Mucosa of rectum (tissue), 2 donors: ENCODE data around the gene NLRC5.

Experiments used
- H3K27ac ChIP-seq, 2 donors: one replicate each; pipeline ENCODE4 v1.7.0; 2013; ENCODE audit warnings: inconsistent platforms in 2 of 2, low read depth in 2 of 2, low read length in 2 of 2
- H3K27me3 ChIP-seq, 2 donors: one replicate each; pipeline ENCODE4 v1.7.0; 2013; ENCODE audit warnings: low read length in 2 of 2; ENCODE audit not compliant: control insufficient read depth in 2 of 2, insufficient read depth in 2 of 2
- H3K36me3 ChIP-seq, 2 donors: one replicate each; pipeline ENCODE4 v1.7.0; 2013; ENCODE audit warnings: low read length in 2 of 2; ENCODE audit not compliant: control insufficient read depth in 2 of 2, insufficient read depth in 2 of 2
- H3K4me1 ChIP-seq, 2 donors: one replicate each; pipeline ENCODE4 v1.7.0; 2013; ENCODE audit warnings: low read length in 2 of 2, mild to moderate bottlenecking in 1 of 2; ENCODE audit not compliant: control insufficient read depth in 2 of 2, insufficient read depth in 2 of 2
- H3K4me3 ChIP-seq, 2 donors: one replicate each; pipeline ENCODE4 v1.7.0; 2013; ENCODE audit warnings: low read length in 2 of 2
- H3K9ac ChIP-seq, 2 donors: one replicate each; pipeline ENCODE4 v1.7.0; 2013; ENCODE audit warnings: low read length in 2 of 2, low read depth in 1 of 2, mild to moderate bottlenecking in 1 of 2
- H3K9me3 ChIP-seq, 2 donors: one replicate each; pipeline ENCODE4 v1.7.0; 2013; ENCODE audit warnings: low read length in 2 of 2; ENCODE audit not compliant: control insufficient read depth in 2 of 2
- donor health status: healthy.
- donor health status: Normal muscosa, but diverticular disease.

NLRC5 gene

DNA sequence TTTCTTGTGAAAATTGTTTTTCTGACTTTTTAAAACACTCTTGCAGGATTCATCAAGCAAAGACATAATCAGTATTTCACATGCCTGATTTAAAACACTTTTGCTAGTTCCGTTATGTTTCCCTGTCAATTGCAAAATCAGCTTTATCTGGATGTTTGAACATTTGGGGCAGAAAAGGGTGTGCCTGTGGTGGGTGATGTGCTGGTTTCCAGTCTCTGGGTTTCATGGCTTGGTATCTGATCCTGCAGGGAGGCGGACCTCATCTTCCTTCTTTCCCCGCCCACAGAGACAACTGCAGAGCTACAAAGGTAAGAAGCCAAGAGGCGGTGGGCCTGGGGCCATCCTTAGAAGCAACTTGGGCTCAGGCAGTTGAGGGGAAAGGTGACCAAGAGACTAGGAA lies 41.8 kb downstream of the NLRC5 start:
- Histone ChIP-seq H3K4me1 (no peaks in the 10 kb centered on the region), H3K9me3 (no peaks in the 10 kb centered on the region), H3K27me3 (no peaks in the 10 kb centered on the region), H3K9ac (no peak overlapping the region), H3K27ac (no peak overlapping the region), H3K36me3 (peaks cover 29 to 39% of the 10 kb centered on the region in 2 donors), H3K4me3 (no peak overlapping the region)

- Histone ChIP-seq H3K4me3 (no peak overlapping the region), H3K9me3 (no peaks in the 10 kb centered on the region), H3K27ac (no peak overlapping the region), H3K36me3 (peaks cover 31 to 45% of the 10 kb centered on the region in 2 donors), H3K9ac (no peak overlapping the region), H3K27me3 (no peaks in the 10 kb centered on the region), H3K4me1 (no peaks in the 10 kb centered on the region)
Observed at GRCh38 chr16:57032346-57032745, 43.0 kb downstream of the NLRC5 start.

- no peak overlapping the region for H3K9ac ChIP-seq
- no peaks in the 10 kb centered on the region for H3K4me1 ChIP-seq
- no peak overlapping the region for H3K4me3 ChIP-seq
- no peaks in the 10 kb centered on the region for H3K27me3 ChIP-seq
- peaks cover 31 to 48% of the 10 kb centered on the region in 2 donors for H3K36me3 ChIP-seq
- H3K27ac ChIP-seq, result no peak overlapping the region
- H3K9me3 ChIP-seq, result no peaks in the 10 kb centered on the region
Observed at GRCh38 chr16:57032931-57033330, 43.6 kb downstream of the NLRC5 start.

DNA sequence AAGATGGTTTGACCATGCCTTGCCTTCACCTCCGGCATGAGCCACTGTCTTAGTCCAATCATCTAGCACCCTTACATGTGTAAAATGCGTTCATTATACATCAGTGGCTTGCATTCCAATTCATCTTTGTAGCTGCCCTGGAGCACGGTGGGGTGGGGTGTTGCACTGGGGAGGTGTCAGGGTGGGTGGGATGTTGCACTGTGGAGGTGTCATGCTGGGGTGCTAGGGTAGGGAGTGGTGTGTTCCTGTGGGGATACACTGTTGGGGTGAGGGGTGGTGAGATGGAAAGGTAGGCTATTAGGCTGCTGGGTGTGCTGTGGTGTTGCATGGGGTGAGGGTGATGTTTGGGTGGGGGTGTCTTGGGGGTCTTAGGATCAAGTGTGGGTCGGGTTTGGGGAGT lies 47.0 kb downstream of the NLRC5 start:
- Histone ChIP-seq H3K36me3 (peaks cover 41 to 59% of the 10 kb centered on the region in 2 donors), H3K4me3 (no peak overlapping the region), H3K4me1 (peaks cover 0 to 4% of the 10 kb centered on the region in 2 donors), H3K9ac (no peak overlapping the region), H3K27me3 (no peaks in the 10 kb centered on the region), H3K9me3 (no peaks in the 10 kb centered on the region), H3K27ac (no peak overlapping the region)

GRCh38 chr16:57036945-57037344 lies 47.6 kb downstream of the NLRC5 start:
- Histone ChIP-seq H3K9ac (no peak overlapping the region), H3K9me3 (no peaks in the 10 kb centered on the region), H3K36me3 (peaks cover 37 to 53% of the 10 kb centered on the region in 2 donors), H3K27ac (no peak overlapping the region), H3K4me3 (no peak overlapping the region), H3K27me3 (no peaks in the 10 kb centered on the region), H3K4me1 (peaks cover 0 to 4% of the 10 kb centered on the region in 2 donors)

DNA sequence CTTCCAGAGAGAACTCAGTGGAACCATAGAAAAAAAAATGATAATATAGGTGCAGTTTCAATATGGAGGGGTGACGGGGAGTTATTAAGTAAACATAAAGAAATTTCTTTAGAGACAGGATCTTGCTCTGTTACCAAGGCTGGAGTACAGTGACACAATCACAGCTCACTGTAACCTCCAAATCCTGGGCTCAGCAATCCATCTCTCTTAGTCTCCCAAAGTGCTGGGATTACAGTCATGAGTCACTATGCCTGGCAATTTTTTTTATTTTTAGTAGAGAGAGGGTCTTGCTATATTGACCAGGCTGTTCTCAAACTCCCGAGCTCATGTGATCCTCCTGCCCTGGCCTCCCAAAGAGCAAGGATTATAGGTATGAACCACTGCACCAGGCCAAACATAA lies 48.8 kb downstream of the NLRC5 start:
- H3K36me3 ChIP-seq, result peaks cover 47 to 57% of the 10 kb centered on the region in 2 donors
- no peak overlapping the region for H3K9ac ChIP-seq
- peaks cover 0 to 4% of the 10 kb centered on the region in 2 donors for H3K4me1 ChIP-seq
- H3K9me3 ChIP-seq, result no peaks in the 10 kb centered on the region
- H3K4me3 ChIP-seq, result no peak overlapping the region
- H3K27me3 ChIP-seq, result no peaks in the 10 kb centered on the region
- H3K27ac ChIP-seq, result no peak overlapping the region

DNA sequence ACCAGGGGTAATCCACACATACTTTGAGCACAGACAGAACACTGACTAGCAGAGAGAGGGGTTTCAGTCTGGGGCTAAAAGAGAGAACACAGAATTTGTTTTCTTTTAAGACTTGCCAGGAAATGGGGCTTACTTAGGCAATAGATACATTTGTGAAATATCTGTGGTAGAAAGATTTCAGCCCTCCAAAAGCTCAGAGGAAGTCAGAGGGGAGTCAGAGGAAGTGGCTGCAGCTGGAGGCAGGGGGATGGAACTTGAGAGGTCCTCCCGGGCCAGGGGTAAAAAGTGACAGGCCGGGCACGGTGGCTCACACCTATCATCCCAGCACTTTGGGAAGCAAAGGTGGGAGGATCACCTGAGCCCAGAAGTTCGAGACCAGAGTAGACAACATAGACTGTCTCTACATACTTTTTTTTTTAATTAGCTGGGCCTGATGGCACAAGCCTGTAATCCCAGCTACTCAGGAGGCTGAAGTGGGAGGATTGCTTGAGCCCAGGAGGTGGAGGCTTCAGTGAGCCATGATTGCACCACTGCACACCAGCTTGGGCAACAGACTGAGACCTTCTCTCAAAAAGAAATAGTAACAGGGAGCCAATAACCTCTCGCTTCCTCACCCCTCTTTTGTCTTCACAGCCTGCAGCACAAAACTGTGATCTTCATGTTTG lies 49.9 kb downstream of the NLRC5 start:
- Histone ChIP-seq H3K27me3 (no peaks in the 10 kb centered on the region), H3K4me3 (no peak overlapping the region), H3K36me3 (peaks cover 47 to 58% of the 10 kb centered on the region in 2 donors), H3K4me1 (peaks cover 0 to 4% of the 10 kb centered on the region in 2 donors), H3K9ac (no peak overlapping the region), H3K27ac (peak overlapping the region in 1 of 2 donors; percentile 60), H3K9me3 (no peaks in the 10 kb centered on the region)

- H3K36me3 ChIP-seq, result peaks cover 33 to 44% of the 10 kb centered on the region in 2 donors
- H3K9me3 ChIP-seq, result no peaks in the 10 kb centered on the region
- H3K27me3 ChIP-seq, result no peaks in the 10 kb centered on the region
- no peak overlapping the region for H3K9ac ChIP-seq
- H3K27ac ChIP-seq, result peak overlapping the region in 1 of 2 donors; percentile 68
- peak overlapping the region in 1 of 2 donors; percentile 37 for H3K4me3 ChIP-seq
- H3K4me1 ChIP-seq, result peaks cover 0 to 6% of the 10 kb centered on the region in 2 donors
Observed at GRCh38 chr16:57041182-57042156, 52.1 kb downstream of the NLRC5 start.

DNA sequence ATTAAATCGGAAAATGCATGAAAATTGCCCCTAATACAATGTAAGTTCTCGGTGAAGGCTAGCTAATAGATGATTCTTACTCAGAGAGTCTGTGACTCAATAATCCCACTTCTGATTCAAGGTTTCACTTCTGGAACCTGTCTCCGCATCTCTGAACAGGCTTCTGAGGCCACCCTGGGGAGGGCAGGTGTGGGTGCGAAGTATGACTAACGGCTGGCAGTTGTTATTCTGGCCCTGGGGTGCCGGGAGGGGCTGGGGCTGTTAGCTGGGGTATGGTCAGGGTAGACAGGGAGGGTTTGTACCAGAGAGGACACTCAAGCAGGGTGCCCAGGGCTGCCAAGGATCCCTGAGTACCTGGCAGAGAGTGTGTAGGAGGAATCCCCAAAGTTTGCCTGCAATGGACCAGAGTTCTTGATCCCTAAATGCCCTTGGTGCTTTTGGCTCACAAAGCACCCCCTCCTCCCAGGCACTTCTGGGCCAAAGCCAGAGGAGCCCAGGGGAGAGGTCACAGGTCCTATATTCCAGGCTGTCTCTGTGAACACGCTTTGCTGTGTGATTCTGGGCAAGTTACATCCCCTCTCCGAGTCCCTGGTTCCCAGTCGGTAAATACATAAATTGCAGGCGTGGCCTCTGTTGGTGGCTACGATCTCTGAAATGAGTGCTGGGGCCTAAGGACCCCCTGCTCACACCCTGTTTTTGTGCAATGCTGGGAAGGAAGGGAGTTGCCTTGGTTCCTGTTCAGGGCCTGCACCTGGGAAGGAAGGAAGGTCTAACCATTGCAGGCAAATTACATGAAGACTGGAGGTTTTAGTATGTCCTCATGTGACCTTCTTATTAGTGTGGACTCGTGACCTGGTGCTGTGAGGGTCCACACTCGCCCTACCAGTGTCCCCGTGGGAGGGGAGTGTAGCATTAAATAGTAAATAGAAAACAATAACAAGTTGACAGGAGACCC lies 53.1 kb downstream of the NLRC5 start:
- Histone ChIP-seq H3K27ac (peak overlapping the region in 1 of 2 donors; percentile 68), H3K27me3 (no peaks in the 10 kb centered on the region), H3K4me1 (peaks cover 0 to 6% of the 10 kb centered on the region in 2 donors), H3K4me3 (peak overlapping the region in 1 of 2 donors; percentile 37), H3K36me3 (peaks cover 34 to 46% of the 10 kb centered on the region in 2 donors), H3K9me3 (no peaks in the 10 kb centered on the region), H3K9ac (no peak overlapping the region)
